Suprapubic skin (tissue), 4 donors: ENCODE data around the gene PRMT3. TPM values are rescaled to one million over a fixed set of nuclear protein-coding genes. Genes with fewer than 3 reads are reported as not detected.
"Not testable (repeated sequence)": the region's sequence is repeated elsewhere in the genome, so short reads cannot be mapped to it uniquely, and the experiment has no call there.

Experiments used
- DNase-seq, 2 donors: peaks; one replicate each; pipeline ENCODE4 v3.0.0-alpha.2; 2019; ENCODE audit warnings: low spot score in 2 of 2
- H3K27ac ChIP-seq: fragments of 200-600 bp; sonication (generic); one replicate; pipeline ENCODE4 v1.5.1; 2019
- H3K27me3 ChIP-seq: fragments of 200-600 bp; sonication (generic); one replicate; pipeline ENCODE4 v1.5.1; 2019
- H3K36me3 ChIP-seq: fragments of 200-600 bp; sonication (generic); one replicate; pipeline ENCODE4 v1.5.1; 2019
- H3K4me1 ChIP-seq: fragments of 200-600 bp; sonication (generic); one replicate; pipeline ENCODE4 v1.5.1; 2019
- H3K4me3 ChIP-seq: fragments of 200-600 bp; sonication (generic); one replicate; pipeline ENCODE4 v1.5.1; 2019; ENCODE audit warnings: mild to moderate bottlenecking
- H3K9me3 ChIP-seq: fragments of 200-600 bp; sonication (generic); one replicate; pipeline ENCODE4 v1.5.1; 2019
- EP300 ChIP-seq: sonication (generic); formaldehyde crosslinking; IDR thresholded peaks from one replicate; pipeline ENCODE4 v1.6.1; 2017; ENCODE audit warnings: antibody characterized with exemption
- POLR2A ChIP-seq, 2 donors: fragments of 450-650 bp; IDR thresholded peaks; one replicate each; pipeline ENCODE4 v1.6.1; 2017; ENCODE audit warnings: antibody characterized with exemption in 2 of 2, mild to moderate bottlenecking in 2 of 2, moderate library complexity in 2 of 2
- POLR2AphosphoS5 ChIP-seq, 3 donors: sonication (generic); formaldehyde crosslinking; IDR thresholded peaks; one replicate each; pipeline ENCODE4 v1.6.1; 2017; ENCODE audit warnings: antibody characterized with exemption in 3 of 3
- WGBS: methylation state at CpG from one replicate; pipeline ENCODE4 v1.1.5; 2018; 5-methylcytosine and 5-hydroxymethylcytosine counted together
- total RNA-seq, 4 donors: library from RNA; depleted of rRNA; stranded (reverse); fragments of >200 nt; gene quantifications; one replicate each; pipeline ENCODE4 v1.1.0, GENCODE V29; 2016
- TF ChIP-seq, protein P1 (sequence below), 2 donors: fragments of 200-600 bp in 1 of 2; fragments of 450-650 bp in 1 of 2; sonication (generic) in 1 of 2; IDR thresholded peaks; one replicate each; pipeline ENCODE4 v1.5.1; 2016 to 2019; ENCODE audit warnings: antibody characterized with exemption in 2 of 2, mild to moderate bottlenecking in 1 of 2, moderate library complexity in 1 of 2

The PRMT3 gene
- total RNA-seq, 4 donors from 2014 or later, result 13.3 to 19.7 (median 15.5) TPM

- H3K9me3 ChIP-seq, result no peaks in the 10 kb centered on the region
- no peak overlapping the region for H3K27ac ChIP-seq
- H3K4me1 ChIP-seq, result peaks cover 13% of the 10 kb centered on the region
- no peak for TF ChIP-seq POLR2A (IDR thresholded peaks at IDR 0.05)
- no peak for TF ChIP-seq POLR2AphosphoS5 (IDR thresholded peaks at IDR 0.05)
- TF ChIP-seq EP300, result no peak
- H3K4me3 ChIP-seq, result no peak overlapping the region
- no peak for DNase-seq
- H3K27me3 ChIP-seq, result no peaks in the 10 kb centered on the region
- WGBS, result 88% methylated on average over 7 of the region's 7 CpGs
- H3K36me3 ChIP-seq, result no peaks in the 10 kb centered on the region
These were observed 90.0 kb downstream of the PRMT3 start for GRCh38 chr11:20477418-20478090.

DNA sequence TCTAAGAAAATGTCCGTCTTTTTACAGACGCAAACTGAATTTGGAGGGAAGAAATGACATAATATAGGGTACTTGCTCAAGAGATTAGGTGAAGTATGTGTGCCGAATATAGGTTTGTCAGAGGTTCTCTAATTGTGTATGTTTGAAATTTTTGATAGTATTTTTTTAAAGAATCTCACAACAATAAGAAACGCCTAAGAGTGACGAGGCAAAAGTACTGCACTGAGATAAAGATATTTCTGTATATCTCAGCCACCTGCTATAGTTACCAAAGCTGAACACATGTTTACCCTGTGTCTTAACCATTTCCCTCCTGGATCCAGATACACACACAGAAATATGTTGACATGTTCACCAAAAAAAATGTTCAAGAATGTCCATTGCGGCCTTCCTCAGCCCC lies 92.0 kb downstream of the PRMT3 start:
- peaks cover 7% of the 10 kb centered on the region for H3K4me1 ChIP-seq
- TF ChIP-seq, protein P1, sequence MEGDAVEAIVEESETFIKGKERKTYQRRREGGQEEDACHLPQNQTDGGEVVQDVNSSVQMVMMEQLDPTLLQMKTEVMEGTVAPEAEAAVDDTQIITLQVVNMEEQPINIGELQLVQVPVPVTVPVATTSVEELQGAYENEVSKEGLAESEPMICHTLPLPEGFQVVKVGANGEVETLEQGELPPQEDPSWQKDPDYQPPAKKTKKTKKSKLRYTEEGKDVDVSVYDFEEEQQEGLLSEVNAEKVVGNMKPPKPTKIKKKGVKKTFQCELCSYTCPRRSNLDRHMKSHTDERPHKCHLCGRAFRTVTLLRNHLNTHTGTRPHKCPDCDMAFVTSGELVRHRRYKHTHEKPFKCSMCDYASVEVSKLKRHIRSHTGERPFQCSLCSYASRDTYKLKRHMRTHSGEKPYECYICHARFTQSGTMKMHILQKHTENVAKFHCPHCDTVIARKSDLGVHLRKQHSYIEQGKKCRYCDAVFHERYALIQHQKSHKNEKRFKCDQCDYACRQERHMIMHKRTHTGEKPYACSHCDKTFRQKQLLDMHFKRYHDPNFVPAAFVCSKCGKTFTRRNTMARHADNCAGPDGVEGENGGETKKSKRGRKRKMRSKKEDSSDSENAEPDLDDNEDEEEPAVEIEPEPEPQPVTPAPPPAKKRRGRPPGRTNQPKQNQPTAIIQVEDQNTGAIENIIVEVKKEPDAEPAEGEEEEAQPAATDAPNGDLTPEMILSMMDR (IDR thresholded peaks at IDR 0.05), result no peak
- TF ChIP-seq POLR2AphosphoS5 (IDR thresholded peaks at IDR 0.05) (no peak), POLR2A (IDR thresholded peaks at IDR 0.05) (no peak), EP300 (no peak)
- no peaks in the 10 kb centered on the region for H3K27me3 ChIP-seq
- H3K36me3 ChIP-seq, result no peaks in the 10 kb centered on the region
- H3K4me3 ChIP-seq, result no peak overlapping the region
- no peaks in the 10 kb centered on the region for H3K9me3 ChIP-seq
- 96% methylated on average over 6 of the region's 6 CpGs for WGBS
- H3K27ac ChIP-seq, result no peak overlapping the region
- no peak for DNase-seq

- no peak for DNase-seq
- no peak overlapping the region for H3K27ac ChIP-seq
- H3K27me3 ChIP-seq, result no peaks in the 10 kb centered on the region
- no peak overlapping the region for H3K4me3 ChIP-seq
- no peaks in the 10 kb centered on the region for H3K4me1 ChIP-seq
- TF ChIP-seq POLR2AphosphoS5 (IDR thresholded peaks at IDR 0.05) (no peak), POLR2A (IDR thresholded peaks at IDR 0.05) (no peak), EP300 (no peak)
- TF ChIP-seq, protein P1 (IDR thresholded peaks at IDR 0.05), result no peak
- H3K9me3 ChIP-seq, result no peaks in the 10 kb centered on the region
- no peaks in the 10 kb centered on the region for H3K36me3 ChIP-seq
- WGBS, result 73% methylated on average over 1 of the region's 1 CpG
These were observed 96.4 kb downstream of the PRMT3 start for GRCh38 chr11:20483931-20484330.

- not testable (repeated sequence) for H3K36me3 ChIP-seq, H3K27ac ChIP-seq, H3K27me3 ChIP-seq, H3K4me3 ChIP-seq, H3K9me3 ChIP-seq, H3K4me1 ChIP-seq, DNase-seq
- WGBS, result 100% methylated on average over 1 of the region's 1 CpG
These were observed 96.9 kb downstream of the PRMT3 start for GRCh38 chr11:20484416-20484815.

GRCh38 chr11:20488352-20488751 lies 100.8 kb downstream of the PRMT3 start:
- H3K27me3 ChIP-seq, result no peaks in the 10 kb centered on the region
- H3K4me1 ChIP-seq, result no peaks in the 10 kb centered on the region
- no peak overlapping the region for H3K4me3 ChIP-seq
- no peak for DNase-seq
- no peaks in the 10 kb centered on the region for H3K9me3 ChIP-seq
- TF ChIP-seq POLR2AphosphoS5 (IDR thresholded peaks at IDR 0.05), result no peak
- TF ChIP-seq EP300, result no peak
- TF ChIP-seq, protein P1 (IDR thresholded peaks at IDR 0.05), result no peak
- TF ChIP-seq POLR2A (IDR thresholded peaks at IDR 0.05), result no peak
- H3K27ac ChIP-seq, result no peak overlapping the region
- WGBS, result 77% methylated on average over 1 of the region's 1 CpG
- H3K36me3 ChIP-seq, result no peaks in the 10 kb centered on the region

DNA sequence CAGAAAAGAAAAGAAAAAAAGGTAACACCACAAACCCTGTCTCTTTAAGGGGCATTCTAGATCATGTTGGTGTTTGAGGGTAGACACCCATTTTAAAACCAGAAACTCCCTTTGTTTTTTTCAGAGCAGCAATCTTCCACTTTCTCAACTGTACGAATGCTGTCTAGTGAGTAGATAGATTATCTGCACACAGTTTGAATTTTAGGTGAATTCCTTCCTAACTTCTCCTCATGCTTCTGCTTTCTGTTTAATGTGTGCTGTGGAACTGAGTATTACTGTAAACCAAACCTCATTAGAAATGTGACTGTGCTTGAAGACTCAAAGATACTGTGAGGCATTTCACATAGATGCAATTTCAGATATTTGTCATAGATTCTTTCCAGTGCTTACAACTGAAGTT lies 102.4 kb downstream of the PRMT3 start:
- H3K27ac ChIP-seq, result no peak overlapping the region
- H3K27me3 ChIP-seq, result no peaks in the 10 kb centered on the region
- WGBS, result 88% methylated on average over 1 of the region's 1 CpG
- H3K9me3 ChIP-seq, result no peaks in the 10 kb centered on the region
- no peak overlapping the region for H3K4me3 ChIP-seq
- H3K4me1 ChIP-seq, result no peaks in the 10 kb centered on the region
- no peak for TF ChIP-seq EP300
- no peak for TF ChIP-seq POLR2AphosphoS5 (IDR thresholded peaks at IDR 0.05)
- TF ChIP-seq POLR2A (IDR thresholded peaks at IDR 0.05), result no peak
- TF ChIP-seq, protein P1 (IDR thresholded peaks at IDR 0.05), result no peak
- DNase-seq, result no peak
- peaks cover 7% of the 10 kb centered on the region for H3K36me3 ChIP-seq
